ENCODE results near the gene NFIA. TPM values are rescaled to one million over a fixed set of nuclear protein-coding genes. Genes with fewer than 3 reads are reported as not detected.

The NFIA gene
- total RNA-seq, 1 experiment from 2014 or later = 12.7 TPM

DNA sequence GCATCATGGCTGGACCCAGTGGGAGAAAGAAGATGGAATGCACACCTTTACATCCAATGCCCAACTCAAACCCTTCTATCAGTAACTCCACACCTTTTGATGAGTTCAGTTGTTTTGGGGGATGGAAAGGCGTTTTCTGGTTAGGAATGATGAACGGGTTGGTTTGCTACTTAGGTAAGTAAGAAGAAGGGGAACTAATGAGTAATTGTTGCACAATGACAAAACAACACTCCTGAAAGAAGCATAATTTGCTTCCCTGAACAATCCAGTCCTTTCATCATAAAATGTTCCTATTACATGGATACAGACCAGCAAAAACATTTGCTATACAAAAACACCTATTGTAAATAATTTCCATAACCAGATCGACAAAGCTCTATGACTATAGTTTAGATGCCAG lies 35.9 kb upstream of the NFIA start:
- Histone ChIP-seq H3K4me2 (ENCODE audit: low read length) (no peak overlapping the region), H3K4me3 (ENCODE audit: low read length) (no peak overlapping the region), H4K20me1 (ENCODE audit: low read length) (no peaks in the 10 kb centered on the region), H3K9ac (ENCODE audit: low read length) (no peak overlapping the region), H3K9me2 (replicated peaks; ENCODE audit: low read length) (no peaks in the 10 kb centered on the region), H3F3A (ENCODE audit: low read length, unreplicated experiment) (no peaks in the 10 kb centered on the region), H3K36me3 (ENCODE audit: low read depth, low read length) (no peaks in the 10 kb centered on the region), H3K27ac (ENCODE audit: low read length) (no peak overlapping the region), H2AFZ (ENCODE audit: low read length) (no peak overlapping the region), H3K4me1 (ENCODE audit: insufficient read depth, low read length) (peaks cover 4% of the 10 kb centered on the region), H3K27me3 (ENCODE audit: low read length) (no peaks in the 10 kb centered on the region), H3K79me2 (ENCODE audit: low read length) (no peaks in the 10 kb centered on the region), H3K9me3 (ENCODE audit: low read length) (no peaks in the 10 kb centered on the region)
- POLR2A ChIA-PET (ENCODE audit: unreplicated experiment) = no interaction called here
- CTCF ChIA-PET = no interaction called here
- intact Hi-C loops (cut with micrococcal nuclease) = no loop called here
- TF ChIP-seq, protein P1, sequence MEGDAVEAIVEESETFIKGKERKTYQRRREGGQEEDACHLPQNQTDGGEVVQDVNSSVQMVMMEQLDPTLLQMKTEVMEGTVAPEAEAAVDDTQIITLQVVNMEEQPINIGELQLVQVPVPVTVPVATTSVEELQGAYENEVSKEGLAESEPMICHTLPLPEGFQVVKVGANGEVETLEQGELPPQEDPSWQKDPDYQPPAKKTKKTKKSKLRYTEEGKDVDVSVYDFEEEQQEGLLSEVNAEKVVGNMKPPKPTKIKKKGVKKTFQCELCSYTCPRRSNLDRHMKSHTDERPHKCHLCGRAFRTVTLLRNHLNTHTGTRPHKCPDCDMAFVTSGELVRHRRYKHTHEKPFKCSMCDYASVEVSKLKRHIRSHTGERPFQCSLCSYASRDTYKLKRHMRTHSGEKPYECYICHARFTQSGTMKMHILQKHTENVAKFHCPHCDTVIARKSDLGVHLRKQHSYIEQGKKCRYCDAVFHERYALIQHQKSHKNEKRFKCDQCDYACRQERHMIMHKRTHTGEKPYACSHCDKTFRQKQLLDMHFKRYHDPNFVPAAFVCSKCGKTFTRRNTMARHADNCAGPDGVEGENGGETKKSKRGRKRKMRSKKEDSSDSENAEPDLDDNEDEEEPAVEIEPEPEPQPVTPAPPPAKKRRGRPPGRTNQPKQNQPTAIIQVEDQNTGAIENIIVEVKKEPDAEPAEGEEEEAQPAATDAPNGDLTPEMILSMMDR (conservative IDR thresholded peaks at IDR 0.05; ENCODE audit: low read depth, low read length) = no peak
- TF ChIP-seq EZH2 (IDR thresholded peaks at IDR 0.05; ENCODE audit: low read length, unreplicated experiment) (no peak), EZH2phosphoT487 (IDR thresholded peaks at IDR 0.05; ENCODE audit: borderline replicate concordance, low read length) (no peak)
- DNase-seq (no peak), ATAC-seq (no peak)
- no TSS peak for BruUV-seq (replicated peaks)

DNA sequence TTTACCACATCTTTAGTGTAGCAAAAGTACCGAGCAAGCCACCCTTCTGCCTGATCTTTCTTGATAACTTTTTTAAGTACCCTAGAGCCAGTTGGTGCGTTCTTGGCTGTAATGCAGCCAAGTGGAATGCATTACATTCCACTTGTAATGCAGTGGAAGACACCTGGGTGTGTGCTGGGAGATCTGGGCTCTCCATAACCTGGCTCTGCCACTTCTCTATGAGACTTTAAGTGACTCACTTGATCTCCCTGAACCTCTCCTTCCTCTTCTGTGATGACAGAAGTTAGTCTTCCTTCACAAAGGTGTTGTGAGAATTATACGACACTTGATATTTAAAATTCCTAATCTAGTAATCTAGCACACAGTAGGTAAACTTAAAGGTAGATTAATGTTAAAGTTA lies 35.3 kb upstream of the NFIA start:
- Histone ChIP-seq H3K4me3 (ENCODE audit: low read length) (no peak overlapping the region), H3K9me2 (replicated peaks; ENCODE audit: low read length) (no peaks in the 10 kb centered on the region), H3K27me3 (ENCODE audit: low read length) (no peaks in the 10 kb centered on the region), H3K79me2 (ENCODE audit: low read length) (no peaks in the 10 kb centered on the region), H3K4me1 (ENCODE audit: insufficient read depth, low read length) (peaks cover 4% of the 10 kb centered on the region), H3K4me2 (ENCODE audit: low read length) (no peak overlapping the region), H3K27ac (ENCODE audit: low read length) (no peak overlapping the region), H3K9ac (ENCODE audit: low read length) (no peak overlapping the region), H4K20me1 (ENCODE audit: low read length) (no peaks in the 10 kb centered on the region), H3K9me3 (ENCODE audit: low read length) (no peaks in the 10 kb centered on the region), H3K36me3 (ENCODE audit: low read depth, low read length) (no peaks in the 10 kb centered on the region), H2AFZ (ENCODE audit: low read length) (no peak overlapping the region), H3F3A (ENCODE audit: low read length, unreplicated experiment) (no peaks in the 10 kb centered on the region)
- TF ChIP-seq, protein P1 (conservative IDR thresholded peaks at IDR 0.05; ENCODE audit: low read depth, low read length) = no peak
- TF ChIP-seq EZH2 (IDR thresholded peaks at IDR 0.05; ENCODE audit: low read length, unreplicated experiment) (no peak), EZH2phosphoT487 (IDR thresholded peaks at IDR 0.05; ENCODE audit: borderline replicate concordance, low read length) (no peak)
- ChIA-PET CTCF (no interaction called here), POLR2A (ENCODE audit: unreplicated experiment) (no interaction called here)
- no TSS peak for BruUV-seq (replicated peaks)
- intact Hi-C loops (cut with micrococcal nuclease) = no loop called here
- ATAC-seq (no peak), DNase-seq (peak; percentile 21)

DNA sequence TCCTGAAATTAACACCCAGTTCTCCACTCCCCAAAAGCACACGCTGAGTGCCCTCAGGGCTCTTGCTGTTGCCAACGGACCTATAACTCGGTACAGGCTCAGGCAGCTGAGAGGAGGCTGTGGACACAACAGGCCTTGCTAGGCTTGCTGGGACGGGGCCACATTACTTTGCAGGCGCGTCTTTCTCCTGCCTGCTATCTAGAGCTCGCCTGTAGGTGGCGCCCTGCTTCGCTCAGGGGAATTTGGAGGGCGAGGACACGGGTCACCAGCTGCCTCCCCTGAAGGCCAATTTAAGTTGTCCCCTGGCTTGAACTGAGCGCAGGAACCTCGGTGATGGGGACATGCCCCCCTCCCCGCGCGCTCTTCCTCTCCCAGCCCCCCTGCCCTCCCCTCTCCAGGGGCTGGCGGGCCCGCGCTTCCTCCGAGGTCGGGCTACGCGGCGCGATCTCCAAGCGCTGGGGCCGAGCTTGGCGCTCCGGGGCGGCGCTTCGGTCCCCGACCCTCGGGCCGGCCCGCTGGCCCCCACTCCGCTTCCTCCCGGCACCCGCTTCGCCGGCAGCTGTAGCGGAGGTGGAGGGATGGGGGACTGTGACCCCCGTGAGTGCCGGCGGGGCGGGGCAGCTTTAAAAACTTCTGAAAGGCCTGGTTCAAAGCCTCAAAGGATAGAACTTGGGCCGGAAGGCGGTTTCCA lies 32.4 kb upstream of the NFIA start:
- no peaks in the 10 kb centered on the region for H3K79me2 ChIP-seq (ENCODE audit: low read length)
- H3K27ac ChIP-seq (ENCODE audit: low read length) = no peak overlapping the region
- no peaks in the 10 kb centered on the region for H3K9me3 ChIP-seq (ENCODE audit: low read length)
- ChIA-PET CTCF (interaction anchor here (0.6 to 1.3 kb wide), 6 partner anchors 28 to 803 kb away, joined by 3 to 9 read pairs (median 3); no protein-coding TSS in a partner anchor), POLR2A (ENCODE audit: unreplicated experiment) (interaction anchor here (0.7 kb wide), 1 partner anchor 288 kb away, joined by 3 read pairs; no protein-coding TSS in a partner anchor)
- H3K9me2 ChIP-seq (replicated peaks; ENCODE audit: low read length) = no peaks in the 10 kb centered on the region
- no peaks in the 10 kb centered on the region for H3F3A ChIP-seq (ENCODE audit: low read length, unreplicated experiment)
- no TSS peak for BruUV-seq (replicated peaks)
- DNase-seq (peak; percentile 94), ATAC-seq (peak; percentile 84)
- TF ChIP-seq EZH2phosphoT487 (IDR thresholded peaks at IDR 0.05; ENCODE audit: borderline replicate concordance, low read length) (no peak), EZH2 (IDR thresholded peaks at IDR 0.05; ENCODE audit: low read length, unreplicated experiment) (no peak)
- TF ChIP-seq, protein P1 (conservative IDR thresholded peaks at IDR 0.05; ENCODE audit: low read depth, low read length) = peak; percentile 91
- H3K27me3 ChIP-seq (ENCODE audit: low read length) = no peaks in the 10 kb centered on the region
- H3K4me2 ChIP-seq (ENCODE audit: low read length) = peak overlapping the region; percentile 89
- H3K4me3 ChIP-seq (ENCODE audit: low read length) = peak overlapping the region; percentile 87
- intact Hi-C loops (cut with micrococcal nuclease) = loop anchor here (1.0 to 10.0 kb wide), 5 partner anchors 160 to 805 kb away; no protein-coding TSS in a partner anchor
- H3K4me1 ChIP-seq (ENCODE audit: insufficient read depth, low read length) = peaks cover 4% of the 10 kb centered on the region; the same call in 1 of the 2 replicates
- no peaks in the 10 kb centered on the region for H4K20me1 ChIP-seq (ENCODE audit: low read length)
- no peaks in the 10 kb centered on the region for H3K36me3 ChIP-seq (ENCODE audit: low read depth, low read length)
- peak overlapping the region; percentile 66 for H3K9ac ChIP-seq (ENCODE audit: low read length)
- H2AFZ ChIP-seq (ENCODE audit: low read length) = peak overlapping the region; percentile 99

All from PC-3 (cell line).